T-helper 1 cell treated with Interleukin-12 subunit alpha and Interleukin-12 subunit beta and Interleukin-4 antibody, amounts not matched to agents 30 ng/mL and 1 ng/mL, for 36 hours (primary cell): ENCODE measurements around the gene PLD1. TPM values are rescaled to one million over a fixed set of nuclear protein-coding genes. Genes with fewer than 3 reads are reported as not detected.

ENCODE experiments used
- intact Hi-C: fragments of 100-400 bp; cut with micrococcal nuclease; formaldehyde crosslinking; loops from one replicate; pipeline ENCODE4 v1.15.1; 2024
- total RNA-seq: library from RNA; stranded (reverse); gene quantifications from 2 replicates; pipeline ENCODE4 v1.2.3, GENCODE V29; 2022

PLD1 gene
- total RNA-seq, 1 donor from 2014 or later: 0.88 TPM

- intact Hi-C loops: no loop called here
These were observed 33.3 kb downstream of the PLD1 start for GRCh38 chr3:171776839-171777583.

- intact Hi-C loops: no loop called here
These were observed 33.9 kb downstream of the PLD1 start for GRCh38 chr3:171776411-171776810.

- intact Hi-C loops: no loop called here
These were observed 34.3 kb downstream of the PLD1 start for GRCh38 chr3:171775943-171776342.

- intact Hi-C loops: loop anchor here (5.0 kb wide), 1 partner anchor 568 kb away; no protein-coding TSS in a partner anchor
These were observed 35.8 kb downstream of the PLD1 start for GRCh38 chr3:171774521-171774920.

- intact Hi-C loops: loop anchor here (1.0 to 5.0 kb wide), 7 partner anchors 126 to 960 kb away; no protein-coding TSS in a partner anchor
These were observed 37.7 kb downstream of the PLD1 start for GRCh38 chr3:171772427-171773056.

- intact Hi-C loops: loop anchor here (5.0 kb wide), 1 partner anchor 571 kb away; no protein-coding TSS in a partner anchor
These were observed 39.3 kb downstream of the PLD1 start for GRCh38 chr3:171770689-171771620.

GRCh38 chr3:171769461-171769860 lies 40.8 kb downstream of the PLD1 start:
- intact Hi-C loops: no loop called here

GRCh38 chr3:171768986-171769385 lies 41.3 kb downstream of the PLD1 start:
- intact Hi-C loops: no loop called here

- intact Hi-C loops: no loop called here
These were observed 41.9 kb downstream of the PLD1 start for GRCh38 chr3:171768281-171768900.

- intact Hi-C loops: no loop called here
These were observed 44.8 kb downstream of the PLD1 start for GRCh38 chr3:171765511-171765887.

- intact Hi-C loops: no loop called here
These were observed 46.9 kb downstream of the PLD1 start for GRCh38 chr3:171763392-171763791.

- intact Hi-C loops: no loop called here
These were observed 49.8 kb downstream of the PLD1 start for GRCh38 chr3:171760477-171760876.

- intact Hi-C loops: no loop called here
These were observed 52.2 kb downstream of the PLD1 start for GRCh38 chr3:171758109-171758508.

GRCh38 chr3:171757361-171758034 lies 52.8 kb downstream of the PLD1 start:
- intact Hi-C loops: no loop called here

GRCh38 chr3:171755656-171756055 lies 54.6 kb downstream of the PLD1 start:
- intact Hi-C loops: no loop called here

GRCh38 chr3:171755015-171755589 lies 55.2 kb downstream of the PLD1 start:
- intact Hi-C loops: no loop called here

- intact Hi-C loops: no loop called here
These were observed 56.4 kb downstream of the PLD1 start for GRCh38 chr3:171753665-171754408.

GRCh38 chr3:171753025-171753472 lies 57.2 kb downstream of the PLD1 start:
- intact Hi-C loops: no loop called here

GRCh38 chr3:171752329-171752728 lies 58.0 kb downstream of the PLD1 start:
- intact Hi-C loops: no loop called here
